Lung (tissue), 12 donors: ENCODE measurements around the gene RFK. TPM values are rescaled to one million over a fixed set of nuclear protein-coding genes. Genes with fewer than 3 reads are reported as not detected.

ENCODE experiments used
- ATAC-seq: fragments of 200-7000 bp; cut with Tn5 transposase; one replicate; pipeline ENCODE4 v1.9.1; 2020; ENCODE audit warnings: moderate number of reproducible peaks; ENCODE audit not compliant: insufficient read depth, low FRiP score
- DNase-seq, 3 donors: peaks; one replicate each; pipeline ENCODE4 v3.0.0-alpha.2; 2013 to 2017
- H3K27ac ChIP-seq, 2 donors: one replicate each; pipeline ENCODE4 v1.5.1; 2013; ENCODE audit warnings: mild to moderate bottlenecking in 2 of 2, moderate library complexity in 2 of 2, control low read depth in 1 of 2, inconsistent platforms in 1 of 2, low read depth in 1 of 2, low read length in 1 of 2
- H3K27me3 ChIP-seq, 3 donors: one replicate each; pipeline ENCODE4 v1.5.1; 2013; ENCODE audit warnings: low read length in 2 of 3; ENCODE audit not compliant: control insufficient read depth in 3 of 3, insufficient read depth in 3 of 3
- H3K36me3 ChIP-seq, 4 donors: one replicate each; pipeline ENCODE4 v1.5.1; 2013; ENCODE audit warnings: low read length in 4 of 4, mild to moderate bottlenecking in 1 of 4, moderate library complexity in 1 of 4; ENCODE audit not compliant: control insufficient read depth in 4 of 4, insufficient read depth in 4 of 4
- H3K4me1 ChIP-seq, 5 donors: one replicate each; pipeline ENCODE4 v1.5.1; 2013; ENCODE audit warnings: low read length in 5 of 5, mild to moderate bottlenecking in 2 of 5, moderate library complexity in 1 of 5; ENCODE audit not compliant: control insufficient read depth in 5 of 5, insufficient read depth in 5 of 5
- H3K4me3 ChIP-seq: one replicate; pipeline ENCODE4 v1.5.1; 2013; ENCODE audit warnings: mild to moderate bottlenecking, control low read depth, moderate library complexity
- H3K9ac ChIP-seq, 2 donors: one replicate each; pipeline ENCODE4 v1.5.1; 2013; ENCODE audit warnings: low read length in 2 of 2, control low read depth in 1 of 2; ENCODE audit not compliant: insufficient read depth in 1 of 2
- H3K9me3 ChIP-seq, 4 donors: one replicate each; pipeline ENCODE4 v1.5.1; 2013; ENCODE audit warnings: low read length in 3 of 4, mild to moderate bottlenecking in 1 of 4, moderate library complexity in 1 of 4; ENCODE audit not compliant: control insufficient read depth in 4 of 4, insufficient read depth in 3 of 4
- WGBS, 2 donors: extraction: QIAGEN DNeasy Blood & Tissue Kit; methylation state at CpG; one replicate each; pipeline ENCODE4 v1.1.7; 2013; 5-methylcytosine and 5-hydroxymethylcytosine counted together
- polyA plus RNA-seq, 2 donors: library from polyadenylated mRNA; stranded (reverse); fragments of 200-250 nt; gene quantifications; one replicate each; pipeline ENCODE4 v1.2.1, GENCODE V29; 2013
- total RNA-seq, 2 donors: library from RNA; depleted of rRNA in 1 of 2; stranded (reverse); fragments of >200 nt in 1 of 2; gene quantifications; one replicate each; pipeline ENCODE4 v1.2.1, GENCODE V29; 2014 to 2021
- TF ChIP-seq, protein P1 (sequence below): IDR thresholded peaks from 2 replicates; pipeline ENCODE4 v1.5.1; 2012; ENCODE audit warnings: mild to moderate bottlenecking; ENCODE audit errors: control extremely low read depth, extremely low read depth
- donor health status: control.
- donor health status: control.
- donor health status: Bipolar disorder and iron deficiency.
- donor health status: healthy.
- donor health status: DM: yes; HTN: yes; CAD: no.

The RFK gene
- total and polyA plus RNA-seq, 4 donors, result 9.3 to 17.4 (median 15.5) TPM

DNA sequence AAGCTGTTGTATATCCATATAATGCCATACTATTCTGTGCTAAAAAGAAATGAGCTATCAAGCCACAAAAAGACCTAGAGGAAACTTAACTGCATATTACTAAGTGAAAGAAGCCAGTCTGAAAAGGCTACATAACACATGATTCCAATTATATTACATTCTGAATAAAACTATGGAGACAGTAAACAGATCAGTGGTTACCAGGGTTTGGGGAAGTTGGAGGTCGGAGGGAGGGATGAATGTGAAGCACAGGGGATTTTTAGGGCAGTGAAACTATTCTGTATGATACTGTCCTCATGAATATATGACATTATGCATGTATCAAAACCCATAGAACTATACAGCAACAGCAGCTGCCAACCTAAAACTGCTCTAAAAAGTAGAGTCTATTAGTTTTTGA, 5.6 kb upstream of the RFK start:
- Histone ChIP-seq H3K27ac (no peak overlapping the region), H3K4me1 (peaks cover 0 to 6% (median 3%) of the 10 kb centered on the region in 5 donors), H3K9ac (no peak overlapping the region), H3K4me3 (no peak overlapping the region), H3K36me3 (no peaks in the 10 kb centered on the region), H3K9me3 (no peaks in the 10 kb centered on the region), H3K27me3 (no peaks in the 10 kb centered on the region)
- ATAC-seq (no peak), DNase-seq (no peak)
- TF ChIP-seq, protein P1, sequence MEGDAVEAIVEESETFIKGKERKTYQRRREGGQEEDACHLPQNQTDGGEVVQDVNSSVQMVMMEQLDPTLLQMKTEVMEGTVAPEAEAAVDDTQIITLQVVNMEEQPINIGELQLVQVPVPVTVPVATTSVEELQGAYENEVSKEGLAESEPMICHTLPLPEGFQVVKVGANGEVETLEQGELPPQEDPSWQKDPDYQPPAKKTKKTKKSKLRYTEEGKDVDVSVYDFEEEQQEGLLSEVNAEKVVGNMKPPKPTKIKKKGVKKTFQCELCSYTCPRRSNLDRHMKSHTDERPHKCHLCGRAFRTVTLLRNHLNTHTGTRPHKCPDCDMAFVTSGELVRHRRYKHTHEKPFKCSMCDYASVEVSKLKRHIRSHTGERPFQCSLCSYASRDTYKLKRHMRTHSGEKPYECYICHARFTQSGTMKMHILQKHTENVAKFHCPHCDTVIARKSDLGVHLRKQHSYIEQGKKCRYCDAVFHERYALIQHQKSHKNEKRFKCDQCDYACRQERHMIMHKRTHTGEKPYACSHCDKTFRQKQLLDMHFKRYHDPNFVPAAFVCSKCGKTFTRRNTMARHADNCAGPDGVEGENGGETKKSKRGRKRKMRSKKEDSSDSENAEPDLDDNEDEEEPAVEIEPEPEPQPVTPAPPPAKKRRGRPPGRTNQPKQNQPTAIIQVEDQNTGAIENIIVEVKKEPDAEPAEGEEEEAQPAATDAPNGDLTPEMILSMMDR, result no peak
- 26 to 64% methylated on average over 1 of the region's 1 CpG for WGBS, 2 donors

DNA sequence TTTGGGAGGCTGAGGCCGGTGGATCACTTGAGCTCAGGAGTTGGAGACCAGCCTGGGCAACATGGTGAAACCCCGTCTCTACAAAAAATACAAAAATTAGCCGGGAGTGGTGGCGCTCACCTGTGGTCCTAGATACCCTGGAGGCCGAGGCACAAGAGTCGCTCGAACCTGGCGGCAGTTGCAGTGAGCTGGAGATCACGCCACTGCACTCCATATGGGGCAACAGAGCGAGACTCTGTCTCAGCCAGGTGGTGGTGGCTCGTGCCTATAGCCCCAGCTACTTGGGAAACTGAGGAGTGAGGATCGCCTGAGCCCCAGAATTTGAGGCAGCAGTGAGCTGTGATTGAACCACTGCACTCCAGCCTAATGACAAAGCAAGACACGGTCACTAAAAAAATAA, 2.4 kb upstream of the RFK start:
- H3K4me1 ChIP-seq, result peaks cover 0 to 8% (median 4%) of the 10 kb centered on the region in 5 donors
- no peak overlapping the region for H3K4me3 ChIP-seq
- no peak for ATAC-seq
- no peak overlapping the region for H3K9ac ChIP-seq
- no peaks in the 10 kb centered on the region for H3K27me3 ChIP-seq
- TF ChIP-seq, protein P1, result no peak
- DNase-seq, result no peak
- no peaks in the 10 kb centered on the region for H3K9me3 ChIP-seq
- no peak overlapping the region for H3K27ac ChIP-seq
- 97 to 99% methylated on average over 13 of the region's 13 CpGs for WGBS, 2 donors
- peaks cover 0 to 4% (median 0%) of the 10 kb centered on the region in 4 donors for H3K36me3 ChIP-seq

DNA sequence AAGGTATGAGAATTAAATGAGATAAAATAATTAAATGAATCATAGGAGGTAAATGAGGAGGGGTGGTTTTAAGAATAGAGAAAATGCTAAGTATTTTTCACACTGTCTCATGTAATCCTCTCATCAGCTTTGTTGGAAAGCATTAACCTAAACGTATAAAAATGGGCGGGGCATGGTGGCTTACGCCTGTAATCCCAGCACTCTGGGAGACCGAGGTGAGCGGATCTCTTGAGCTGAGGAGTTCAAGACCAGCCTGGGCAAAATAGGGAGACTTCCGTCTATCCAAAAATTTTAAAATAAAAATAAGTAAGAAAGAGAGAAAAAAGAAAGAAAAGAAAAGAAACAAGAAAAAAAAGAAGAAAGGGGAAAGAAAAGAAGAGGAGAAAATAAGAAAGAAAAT, 1.9 kb upstream of the RFK start:
- Histone ChIP-seq H3K27me3 (no peaks in the 10 kb centered on the region), H3K27ac (no peak overlapping the region), H3K9me3 (no peaks in the 10 kb centered on the region), H3K9ac (no peak overlapping the region), H3K4me3 (no peak overlapping the region), H3K4me1 (peaks cover 0 to 8% (median 4%) of the 10 kb centered on the region in 5 donors), H3K36me3 (peaks cover 0 to 4% (median 2%) of the 10 kb centered on the region in 4 donors)
- TF ChIP-seq, protein P1, result no peak
- ATAC-seq (no peak), DNase-seq (no peak)
- WGBS, 2 donors, result 92% methylated on average over 6 of the region's 6 CpGs

DNA sequence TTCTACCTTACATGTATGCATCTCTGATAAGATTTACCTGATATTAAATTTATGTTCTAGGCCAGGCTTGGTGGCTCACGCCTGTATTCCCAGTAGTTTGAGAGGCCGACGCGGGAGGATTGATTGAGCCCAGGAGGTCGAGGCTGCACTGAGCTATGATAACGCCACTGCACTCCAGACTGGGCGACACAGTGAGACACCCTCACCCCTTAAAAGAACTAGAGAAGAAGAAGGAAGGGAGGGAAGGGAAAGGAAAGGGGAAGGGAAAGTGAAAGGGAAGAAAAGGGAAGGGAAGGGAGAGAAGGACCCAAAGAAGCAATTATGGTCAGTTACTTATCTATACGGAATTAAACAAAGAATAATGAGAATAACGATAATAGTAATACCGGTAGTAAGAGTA, 1.2 kb upstream of the RFK start:
- Histone ChIP-seq H3K9me3 (no peaks in the 10 kb centered on the region), H3K9ac (peak overlapping the region in 1 of 2 donors; percentile 42), H3K27me3 (no peaks in the 10 kb centered on the region), H3K36me3 (peaks cover 0 to 4% (median 2%) of the 10 kb centered on the region in 4 donors), H3K27ac (peak overlapping the region in 1 of 2 donors; percentile 74), H3K4me1 (peaks cover 0 to 8% (median 4%) of the 10 kb centered on the region in 5 donors), H3K4me3 (no peak overlapping the region)
- ATAC-seq (no peak), DNase-seq (no peak)
- TF ChIP-seq, protein P1, result no peak
- 70 to 73% methylated on average over 10 of the region's 10 CpGs for WGBS, 2 donors
